Measurements from ENCODE around the gene WDFY1. TPM values are rescaled to one million over a fixed set of nuclear protein-coding genes. Genes with fewer than 3 reads are reported as not detected.

WDFY1 gene
- total RNA-seq, 1 donor from 2014 or later: 92.7 TPM

DNA sequence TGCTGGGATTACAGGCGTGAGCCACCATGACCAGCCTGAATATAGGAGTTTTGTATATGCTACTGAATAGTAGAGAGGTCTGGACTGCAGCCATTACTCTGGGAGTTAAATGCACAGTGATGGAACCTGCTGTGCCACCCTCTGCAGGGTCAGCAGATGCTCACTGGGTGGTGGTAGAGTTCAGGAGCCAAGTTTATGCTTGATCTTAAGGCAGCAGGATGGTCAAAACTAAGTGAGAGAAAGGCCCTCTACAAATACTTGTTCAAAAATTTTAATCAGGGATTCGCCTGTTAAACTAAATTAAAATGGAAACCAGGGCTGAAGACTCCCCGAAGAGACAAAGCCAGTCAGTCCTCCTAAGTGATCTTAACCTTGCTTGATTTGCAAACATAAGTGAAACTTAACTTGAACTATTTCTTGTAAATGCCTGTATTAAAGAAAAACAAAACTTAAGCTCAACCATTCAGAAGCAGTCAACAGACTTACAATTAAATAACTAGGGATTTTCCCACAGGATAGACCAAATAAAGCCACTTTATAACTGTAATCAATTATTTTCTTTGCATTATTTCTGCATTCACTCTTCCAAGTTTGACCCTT lies 4.2 kb upstream of the WDFY1 start:
- DNase-seq (ENCODE audit: low read depth): no peak
- Histone ChIP-seq H3K27me3 (ENCODE audit: control insufficient read depth, insufficient read depth, low read length) (no peaks in the 10 kb centered on the region), H3K36me3 (ENCODE audit: control insufficient read depth, insufficient read depth, low read length) (no peaks in the 10 kb centered on the region), H3K4me3 (ENCODE audit: low read depth, low read length) (no peak overlapping the region)
- no peak for FAIRE-seq
- TF ChIP-seq, protein P1, sequence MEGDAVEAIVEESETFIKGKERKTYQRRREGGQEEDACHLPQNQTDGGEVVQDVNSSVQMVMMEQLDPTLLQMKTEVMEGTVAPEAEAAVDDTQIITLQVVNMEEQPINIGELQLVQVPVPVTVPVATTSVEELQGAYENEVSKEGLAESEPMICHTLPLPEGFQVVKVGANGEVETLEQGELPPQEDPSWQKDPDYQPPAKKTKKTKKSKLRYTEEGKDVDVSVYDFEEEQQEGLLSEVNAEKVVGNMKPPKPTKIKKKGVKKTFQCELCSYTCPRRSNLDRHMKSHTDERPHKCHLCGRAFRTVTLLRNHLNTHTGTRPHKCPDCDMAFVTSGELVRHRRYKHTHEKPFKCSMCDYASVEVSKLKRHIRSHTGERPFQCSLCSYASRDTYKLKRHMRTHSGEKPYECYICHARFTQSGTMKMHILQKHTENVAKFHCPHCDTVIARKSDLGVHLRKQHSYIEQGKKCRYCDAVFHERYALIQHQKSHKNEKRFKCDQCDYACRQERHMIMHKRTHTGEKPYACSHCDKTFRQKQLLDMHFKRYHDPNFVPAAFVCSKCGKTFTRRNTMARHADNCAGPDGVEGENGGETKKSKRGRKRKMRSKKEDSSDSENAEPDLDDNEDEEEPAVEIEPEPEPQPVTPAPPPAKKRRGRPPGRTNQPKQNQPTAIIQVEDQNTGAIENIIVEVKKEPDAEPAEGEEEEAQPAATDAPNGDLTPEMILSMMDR (IDR thresholded peaks at IDR 0.05; ENCODE audit: insufficient read depth, low read length, severe bottlenecking): no peak

DNA sequence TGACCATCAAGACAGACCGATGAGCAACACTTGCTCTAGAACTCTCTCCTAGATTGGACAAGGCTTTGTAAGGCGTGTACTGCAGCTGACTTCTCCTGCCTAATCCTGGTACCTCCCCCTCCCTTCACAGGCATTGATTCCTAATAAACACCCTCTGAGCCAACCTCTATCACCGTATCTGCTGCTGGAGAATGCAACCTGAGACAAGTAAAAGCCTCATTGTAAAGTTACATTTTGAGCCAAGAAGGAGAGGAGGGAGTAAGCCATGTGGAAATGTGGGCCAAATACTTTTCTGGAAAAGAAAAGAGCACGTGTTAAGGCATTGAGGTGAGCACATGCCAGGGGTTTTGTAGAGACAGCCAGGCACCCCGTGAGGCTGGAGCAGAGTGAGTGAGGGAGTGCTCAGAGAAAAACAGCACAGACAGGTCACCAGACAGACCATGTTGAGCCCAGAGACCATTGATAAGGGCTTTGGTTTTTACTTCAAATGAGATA lies 2.6 kb upstream of the WDFY1 start:
- Histone ChIP-seq H3K4me3 (ENCODE audit: low read depth, low read length) (no peak overlapping the region), H3K27me3 (ENCODE audit: control insufficient read depth, insufficient read depth, low read length) (no peaks in the 10 kb centered on the region), H3K36me3 (ENCODE audit: control insufficient read depth, insufficient read depth, low read length) (no peaks in the 10 kb centered on the region)
- FAIRE-seq: no peak
- TF ChIP-seq, protein P1 (IDR thresholded peaks at IDR 0.05; ENCODE audit: insufficient read depth, low read length, severe bottlenecking): no peak
- peak; percentile 17 for DNase-seq (ENCODE audit: low read depth)

DNA sequence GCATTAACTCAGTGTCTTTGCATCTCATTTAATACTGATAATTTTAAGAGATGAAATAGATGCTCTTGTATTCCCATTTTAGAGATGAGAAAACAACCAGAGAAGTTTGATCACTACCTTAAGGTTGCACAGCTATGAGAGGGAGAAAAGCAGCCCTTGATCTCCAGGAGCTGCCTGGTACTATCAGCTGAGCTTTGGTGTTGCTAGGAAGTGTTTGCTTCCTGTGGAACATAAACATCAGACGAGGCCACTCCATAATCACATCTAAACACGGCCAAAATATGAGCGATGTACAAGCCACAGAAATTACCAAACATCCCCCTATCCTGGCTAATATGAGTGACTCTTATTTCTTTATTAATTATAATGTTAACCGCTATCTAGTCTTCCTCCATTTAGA lies 620 bp upstream of the WDFY1 start:
- no peak for FAIRE-seq

DNA sequence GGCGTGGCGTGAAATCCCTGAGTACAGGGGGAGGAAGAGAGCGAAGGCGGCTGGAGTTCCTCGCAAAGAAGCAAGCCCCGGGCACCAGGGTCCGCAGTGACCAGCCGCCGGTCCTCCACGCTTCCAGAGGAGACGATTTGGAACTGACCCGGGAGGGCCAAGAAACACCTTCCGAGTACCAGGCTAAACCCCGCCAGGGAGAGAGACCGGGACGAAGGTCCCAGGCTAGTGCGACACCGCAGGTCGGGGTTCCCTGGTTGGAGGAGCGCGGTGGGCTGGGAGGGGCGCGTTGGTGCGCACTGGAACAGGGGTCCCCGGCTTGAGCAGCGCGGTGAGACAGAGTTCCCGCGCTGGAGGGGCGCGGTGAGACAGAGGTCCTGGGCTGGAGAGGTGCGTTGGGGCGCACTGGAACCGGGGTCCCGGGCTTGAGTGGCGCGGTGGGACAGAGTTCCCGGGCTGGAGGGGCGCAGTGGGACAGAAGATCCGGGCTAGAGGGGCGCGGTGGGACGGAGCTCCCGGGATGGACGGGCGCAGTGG lies 901 bp downstream of the WDFY1 start:
- Histone ChIP-seq H3K27me3 (ENCODE audit: control insufficient read depth, insufficient read depth, low read length) (no peaks in the 10 kb centered on the region), H3K36me3 (ENCODE audit: control insufficient read depth, insufficient read depth, low read length) (no peaks in the 10 kb centered on the region), H3K4me3 (ENCODE audit: low read depth, low read length) (peak overlapping the region; percentile 97)
- DNase-seq (ENCODE audit: low read depth) (no peak), FAIRE-seq (no peak)
- TF ChIP-seq, protein P1 (IDR thresholded peaks at IDR 0.05; ENCODE audit: insufficient read depth, low read length, severe bottlenecking): no peak

More for the DNA sequence above, 620 bp upstream of the WDFY1 start:
- TF ChIP-seq, protein P1 (IDR thresholded peaks at IDR 0.05; ENCODE audit: insufficient read depth, low read length, severe bottlenecking): no peak
- H3K4me3 ChIP-seq (ENCODE audit: low read depth, low read length): no peak overlapping the region
- H3K36me3 ChIP-seq (ENCODE audit: control insufficient read depth, insufficient read depth, low read length): no peaks in the 10 kb centered on the region
- no peaks in the 10 kb centered on the region for H3K27me3 ChIP-seq (ENCODE audit: control insufficient read depth, insufficient read depth, low read length)
- DNase-seq (ENCODE audit: low read depth): no peak

DNA sequence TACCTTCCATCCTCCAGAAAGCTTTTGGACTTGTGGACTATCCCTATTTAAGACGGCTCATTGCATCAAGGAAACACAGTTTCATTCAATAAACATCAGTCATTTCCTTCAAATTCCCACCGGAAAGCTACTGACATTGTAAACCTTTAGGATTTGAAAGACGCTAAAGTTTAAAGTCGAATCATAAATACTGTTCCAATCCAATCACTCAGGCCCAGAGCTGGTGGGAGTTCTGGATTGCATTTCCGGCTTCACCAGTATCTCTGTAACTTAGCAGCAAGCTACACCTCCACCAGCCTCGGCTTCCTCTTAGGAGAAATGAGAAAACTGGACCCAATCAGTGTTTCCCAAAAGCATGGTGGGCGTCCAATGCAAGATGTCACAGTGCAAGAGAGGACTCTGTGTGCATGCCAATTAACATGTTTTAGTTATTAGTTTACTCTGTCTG lies 1.6 kb downstream of the WDFY1 start:
- FAIRE-seq: no peak
- peak overlapping the region; percentile 97 for H3K4me3 ChIP-seq (ENCODE audit: low read depth, low read length)
- DNase-seq (ENCODE audit: low read depth): peak; percentile 52
- TF ChIP-seq, protein P1 (IDR thresholded peaks at IDR 0.05; ENCODE audit: insufficient read depth, low read length, severe bottlenecking): no peak
- no peaks in the 10 kb centered on the region for H3K27me3 ChIP-seq (ENCODE audit: control insufficient read depth, insufficient read depth, low read length)
- no peaks in the 10 kb centered on the region for H3K36me3 ChIP-seq (ENCODE audit: control insufficient read depth, insufficient read depth, low read length)

Data from bronchial epithelial cell (primary cell).